Activated T-helper 2 cell treated with anti-CD3 and anti-CD28 coated beads, Interferon-gamma antibody, Interleukin-2, Interleukin-4, amounts not matched to agents 10 μg/mL and 5 μg/mL and 100 μg/mL, durations not matched to agents 14 hours and 24 hours and 36 hours (primary cell): ENCODE measurements around the gene KLHL6. TPM values are rescaled to one million over a fixed set of nuclear protein-coding genes. Genes with fewer than 3 reads are reported as not detected.
"Not testable (repeated sequence)": the region's sequence is repeated elsewhere in the genome, so short reads cannot be mapped to it uniquely, and the experiment has no call there.

Experiments
- DNase-seq: peaks from one replicate; pipeline ENCODE4 v3.0.0; 2021; ENCODE audit warnings: low spot score
- H3K27ac Mint-ChIP-seq: one replicate; pipeline ENCODE4 v1.8.0; 2021; ENCODE audit warnings: mixed read lengths
- H3K27me3 Mint-ChIP-seq: one replicate; pipeline ENCODE4 v1.8.0; 2021; ENCODE audit warnings: low read depth, mixed read lengths
- H3K36me3 Mint-ChIP-seq: one replicate; pipeline ENCODE4 v1.8.0; 2021; ENCODE audit warnings: low read depth, mixed read lengths
- H3K4me1 Mint-ChIP-seq: one replicate; pipeline ENCODE4 v1.8.0; 2021; ENCODE audit warnings: low read depth, mixed read lengths
- H3K4me3 Mint-ChIP-seq: one replicate; pipeline ENCODE4 v1.8.0; 2021; ENCODE audit warnings: low read depth, mild to moderate bottlenecking, moderate library complexity, mixed read lengths
- H3K9me3 Mint-ChIP-seq: one replicate; pipeline ENCODE4 v1.8.0; 2021; ENCODE audit warnings: mixed read lengths
- intact Hi-C: fragments of 100-400 bp; cut with micrococcal nuclease; formaldehyde crosslinking; loops from one replicate; pipeline ENCODE4 v1.15.1; 2023
- total RNA-seq: library from RNA; stranded (reverse); gene quantifications from 2 replicates; pipeline ENCODE4 v1.2.3, GENCODE V29; 2022

The KLHL6 gene
- total RNA-seq, 1 donor from 2014 or later = 29.7 TPM

DNA sequence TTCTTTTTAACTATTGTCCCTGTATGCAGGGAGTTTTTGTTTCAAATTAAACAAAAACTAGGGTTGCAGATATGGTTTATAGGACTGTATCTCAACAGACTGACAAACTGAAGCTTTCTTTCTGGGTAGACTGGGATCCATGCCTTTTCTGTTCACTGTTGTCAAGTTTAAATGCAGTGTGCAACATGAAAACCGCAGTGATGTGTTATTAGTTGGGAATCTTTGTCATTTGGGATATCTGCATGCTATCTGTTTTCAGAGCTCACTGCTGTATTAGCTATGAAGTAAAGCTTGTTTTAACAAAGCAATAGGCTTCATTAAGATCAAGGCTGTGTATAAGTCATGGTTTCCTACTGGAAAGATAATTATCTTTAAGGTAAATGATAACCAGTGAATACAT, 105.7 kb downstream of the KLHL6 start:
- H3K27ac Mint-ChIP-seq = no peak overlapping the region
- H3K27me3 Mint-ChIP-seq = no peaks in the 10 kb centered on the region
- H3K36me3 Mint-ChIP-seq = peaks cover 11% of the 10 kb centered on the region
- peaks cover under 1% of the 10 kb centered on the region for H3K9me3 Mint-ChIP-seq
- H3K4me3 Mint-ChIP-seq = no peak overlapping the region
- H3K4me1 Mint-ChIP-seq = peaks cover 17% of the 10 kb centered on the region
- intact Hi-C loops = no loop called here
- no peak for DNase-seq

DNA sequence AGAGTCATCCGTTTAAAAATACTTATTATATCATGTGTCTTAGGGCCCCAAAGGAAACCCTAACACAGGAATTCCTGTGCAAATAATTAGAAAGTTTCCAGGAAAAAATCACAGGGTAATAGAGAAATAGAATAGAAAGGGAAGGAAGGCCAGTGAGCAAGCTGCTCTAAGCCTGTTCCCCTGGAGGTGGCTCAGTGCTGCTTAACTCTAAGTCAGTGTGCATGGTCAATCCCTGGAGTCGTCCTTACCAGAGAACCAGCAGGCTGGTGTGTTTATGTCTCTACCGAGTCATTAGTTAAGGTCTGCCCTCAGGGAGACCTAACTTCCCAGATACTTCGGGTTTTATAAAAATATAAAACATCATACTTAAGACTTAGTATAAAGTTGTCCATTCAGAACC, 106.1 kb downstream of the KLHL6 start:
- Mint-ChIP-seq H3K4me1 (peaks cover 17% of the 10 kb centered on the region), H3K27ac (no peak overlapping the region), H3K9me3 (peaks cover 4% of the 10 kb centered on the region), H3K36me3 (peaks cover 10% of the 10 kb centered on the region), H3K27me3 (no peaks in the 10 kb centered on the region), H3K4me3 (no peak overlapping the region)
- DNase-seq = no peak
- intact Hi-C loops = no loop called here

DNA sequence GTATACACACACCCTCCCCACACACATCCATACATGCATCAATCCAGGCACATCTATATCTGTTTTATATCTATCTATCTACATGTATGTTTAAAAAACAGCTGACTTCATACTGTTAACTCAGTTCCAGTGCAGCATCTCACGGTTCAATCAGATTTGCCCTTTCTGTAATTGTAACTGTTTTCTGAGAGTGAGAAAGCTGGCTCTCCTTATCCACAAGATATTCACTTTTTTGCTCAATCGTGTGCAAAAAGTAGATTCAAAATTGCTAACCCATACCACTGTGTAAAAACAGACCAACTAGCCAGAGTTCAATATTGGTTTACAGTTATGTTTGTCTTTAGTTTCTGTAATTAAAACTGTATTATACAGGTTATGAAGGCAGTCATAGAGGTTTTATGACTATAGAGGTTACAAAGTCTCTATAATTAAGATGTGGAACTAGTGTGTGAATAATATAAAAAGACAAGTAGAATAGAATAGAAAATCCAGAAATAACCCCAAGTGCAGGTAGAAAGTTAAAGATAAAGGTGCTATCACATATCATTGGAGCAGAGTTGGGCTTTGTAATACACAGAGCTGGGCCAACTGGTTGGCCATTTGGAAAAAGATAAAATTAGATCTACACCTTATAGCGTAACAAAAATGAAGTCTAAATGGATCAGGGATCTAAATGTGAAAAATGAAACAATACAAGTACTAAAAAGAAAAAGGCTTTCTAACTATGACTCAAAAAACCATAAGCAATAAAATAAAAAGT, 107.0 kb downstream of the KLHL6 start:
- Mint-ChIP-seq H3K36me3 (peaks cover 8% of the 10 kb centered on the region), H3K4me1 (peaks cover 17% of the 10 kb centered on the region), H3K27ac (no peak overlapping the region), H3K4me3 (peak overlapping the region; percentile 92), H3K27me3 (peaks cover under 1% of the 10 kb centered on the region), H3K9me3 (peaks cover 13% of the 10 kb centered on the region)
- intact Hi-C loops = no loop called here
- no peak for DNase-seq

DNA sequence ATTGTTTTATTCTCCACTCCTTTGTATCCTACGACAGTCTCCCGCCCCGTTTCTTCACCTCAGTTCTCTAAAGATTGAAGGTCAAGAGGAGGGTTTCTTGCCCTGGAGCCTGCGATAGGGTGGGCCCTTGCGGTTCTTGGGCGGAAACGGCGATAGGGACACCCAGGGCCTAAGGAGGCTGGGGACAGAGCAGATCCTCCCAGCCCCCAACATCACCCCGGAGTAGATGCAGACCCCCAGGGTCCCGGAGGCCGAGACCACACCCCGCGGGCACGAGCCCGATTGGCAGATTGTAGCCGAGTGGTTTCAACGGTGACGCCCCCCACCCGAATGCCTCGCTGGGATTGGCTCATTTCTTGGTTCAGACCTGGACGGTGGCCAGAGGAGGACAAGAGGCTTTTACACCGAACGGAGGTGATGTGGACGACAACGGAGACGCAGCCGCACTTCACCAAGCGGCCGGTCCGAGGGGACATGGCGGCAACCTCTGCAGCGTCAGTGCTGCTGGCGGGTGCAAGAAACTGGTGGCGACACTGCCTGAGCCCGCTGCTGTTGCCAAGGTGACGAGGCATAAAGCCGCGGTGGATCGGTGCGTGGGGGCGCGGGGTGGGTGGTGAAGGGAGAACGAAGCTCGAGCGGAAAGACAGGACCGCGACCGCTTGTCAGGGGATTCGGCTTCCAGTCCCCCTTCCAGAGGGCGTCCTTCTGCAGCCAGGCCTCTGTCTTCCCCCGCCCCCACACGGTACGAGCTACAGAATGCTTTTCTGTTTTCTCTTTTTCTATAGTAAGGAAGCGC, 108.1 kb downstream of the KLHL6 start:
- H3K27me3 Mint-ChIP-seq = peaks cover 9% of the 10 kb centered on the region
- peaks cover 24% of the 10 kb centered on the region for H3K9me3 Mint-ChIP-seq
- H3K27ac Mint-ChIP-seq = peak overlapping the region; percentile 83
- peak overlapping the region; percentile 92 for H3K4me3 Mint-ChIP-seq
- peaks cover 13% of the 10 kb centered on the region for H3K36me3 Mint-ChIP-seq
- peak; percentile 78 for DNase-seq
- H3K4me1 Mint-ChIP-seq = peaks cover 17% of the 10 kb centered on the region
- intact Hi-C loops = loop anchor here (1.0 kb wide), 3 partner anchors 11 to 22 kb away; no protein-coding TSS in a partner anchor

DNA sequence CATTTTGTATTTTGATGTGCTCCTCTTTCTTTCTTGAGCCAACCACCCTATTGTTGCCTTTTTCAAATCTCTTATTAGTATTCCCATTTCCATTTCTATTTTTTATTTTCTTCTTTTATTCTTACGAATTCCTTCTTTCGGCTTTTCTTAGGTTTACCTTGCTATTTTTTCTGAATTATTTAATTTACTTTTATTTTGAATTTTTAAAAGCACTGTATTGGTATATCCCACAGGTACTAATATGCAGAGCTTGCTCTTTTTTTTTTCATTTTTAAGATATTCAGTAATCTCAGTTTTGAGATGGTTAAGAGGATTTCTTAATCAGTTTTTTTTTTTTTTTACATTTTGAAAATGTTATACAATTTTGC, 108.7 kb downstream of the KLHL6 start:
- Mint-ChIP-seq H3K9me3 (peaks cover 30% of the 10 kb centered on the region), H3K27ac (peak overlapping the region; percentile 83), H3K27me3 (peaks cover 9% of the 10 kb centered on the region), H3K36me3 (peaks cover 9% of the 10 kb centered on the region), H3K4me3 (peak overlapping the region; percentile 92), H3K4me1 (peaks cover 17% of the 10 kb centered on the region)
- intact Hi-C loops = loop anchor here (1.0 kb wide), 3 partner anchors 11 to 22 kb away; no protein-coding TSS in a partner anchor
- no peak for DNase-seq

DNA sequence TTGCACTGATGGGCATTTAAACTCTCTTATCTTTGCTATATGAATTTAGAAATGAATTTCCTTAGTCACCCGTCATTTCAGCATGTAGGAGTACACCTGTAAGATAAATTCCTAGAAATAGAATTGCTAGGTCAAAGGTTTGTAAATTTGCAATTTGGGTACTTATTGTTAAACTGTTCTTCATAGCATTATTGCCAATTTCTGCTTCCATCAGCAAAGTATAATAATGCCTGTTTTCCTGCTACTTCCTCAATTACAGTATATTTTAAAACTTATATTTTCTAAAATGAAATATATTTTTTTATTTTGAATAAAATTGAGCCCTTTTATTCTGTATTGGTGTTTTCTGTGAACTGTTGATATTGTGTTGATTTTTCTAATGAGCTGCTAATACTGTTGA, 110.8 kb downstream of the KLHL6 start:
- Mint-ChIP-seq H3K9me3 (peaks cover 43% of the 10 kb centered on the region), H3K4me3 (no peak overlapping the region), H3K36me3 (peaks cover 12% of the 10 kb centered on the region), H3K27ac (no peak overlapping the region), H3K4me1 (peaks cover 19% of the 10 kb centered on the region), H3K27me3 (peaks cover 11% of the 10 kb centered on the region)
- intact Hi-C loops = no loop called here
- DNase-seq = no peak

DNA sequence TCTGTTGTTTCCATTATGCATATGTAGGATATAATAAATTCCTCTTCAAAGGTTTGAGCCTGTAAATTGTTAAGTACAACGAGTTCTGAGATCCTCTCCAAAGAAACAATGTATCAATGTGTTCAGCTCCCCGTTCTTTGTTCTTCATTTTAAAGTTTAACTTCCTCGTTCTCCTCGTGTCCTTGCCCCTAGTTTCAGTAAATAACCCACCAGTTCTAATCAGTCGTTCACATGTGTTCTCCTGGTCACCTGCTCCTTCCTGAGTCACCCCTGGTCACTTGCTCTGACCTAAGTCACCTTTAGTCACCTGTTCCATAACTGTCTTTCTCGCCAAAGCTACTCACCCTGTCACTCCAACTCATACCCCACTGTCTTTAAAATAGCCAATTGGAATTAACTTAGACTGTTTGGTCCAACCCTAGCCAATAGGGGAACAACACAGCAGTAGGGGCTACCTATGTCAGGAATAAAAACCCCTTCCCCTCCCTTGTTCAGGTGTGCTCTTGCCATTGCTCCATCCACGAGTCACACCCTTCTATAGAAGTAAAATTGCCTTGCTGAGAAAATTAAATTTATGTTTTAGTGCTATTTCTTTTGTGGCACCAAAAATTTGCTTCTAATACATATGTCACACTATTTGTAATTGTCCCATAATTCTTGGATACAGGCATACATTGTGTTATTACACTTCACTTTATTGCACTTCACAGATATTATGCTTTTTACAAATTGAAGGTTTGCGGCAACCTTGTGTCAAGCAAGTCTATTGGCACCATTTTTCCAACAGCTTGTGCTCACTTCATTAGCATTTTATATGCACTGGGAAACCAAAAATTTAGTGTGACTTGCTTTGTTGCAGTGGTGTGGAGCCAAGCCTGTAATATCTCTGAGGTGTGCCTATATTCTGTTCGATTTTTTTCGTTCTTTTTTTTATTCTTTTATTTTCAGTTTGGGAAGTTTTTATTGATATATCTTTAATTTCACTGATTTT, 111.8 kb downstream of the KLHL6 start:
- Mint-ChIP-seq H3K9me3 (peaks cover 43% of the 10 kb centered on the region), H3K36me3 (peaks cover 12% of the 10 kb centered on the region), H3K4me1 (peaks cover 22% of the 10 kb centered on the region), H3K4me3 (no peak overlapping the region), H3K27ac (no peak overlapping the region), H3K27me3 (peaks cover 11% of the 10 kb centered on the region)
- intact Hi-C loops = no loop called here
- DNase-seq = no peak

DNA sequence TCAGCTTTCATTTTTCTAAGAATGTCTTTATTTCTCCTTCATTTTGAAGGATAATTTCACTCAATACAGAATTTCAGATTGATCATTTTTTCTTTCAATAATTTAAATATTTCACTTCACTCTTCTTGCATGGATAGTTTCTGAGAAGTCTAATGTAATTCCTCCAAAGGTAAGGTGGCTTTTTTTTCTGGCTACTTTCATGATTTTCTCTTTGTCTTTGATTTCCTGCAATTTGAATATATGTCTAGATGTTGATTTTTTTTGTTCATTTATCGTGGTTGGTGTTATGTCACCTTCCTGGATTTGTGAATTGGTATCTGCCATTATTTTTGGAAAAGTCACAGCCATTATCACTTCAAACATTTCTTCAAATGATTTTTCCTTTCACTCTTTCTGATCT, 112.5 kb downstream of the KLHL6 start:
- H3K9me3 Mint-ChIP-seq = peaks cover 43% of the 10 kb centered on the region
- H3K4me1 Mint-ChIP-seq = peaks cover 24% of the 10 kb centered on the region
- peaks cover 11% of the 10 kb centered on the region for H3K27me3 Mint-ChIP-seq
- H3K36me3 Mint-ChIP-seq = peaks cover 12% of the 10 kb centered on the region
- H3K27ac Mint-ChIP-seq = no peak overlapping the region
- DNase-seq = no peak
- H3K4me3 Mint-ChIP-seq = no peak overlapping the region
- intact Hi-C loops = no loop called here

DNA sequence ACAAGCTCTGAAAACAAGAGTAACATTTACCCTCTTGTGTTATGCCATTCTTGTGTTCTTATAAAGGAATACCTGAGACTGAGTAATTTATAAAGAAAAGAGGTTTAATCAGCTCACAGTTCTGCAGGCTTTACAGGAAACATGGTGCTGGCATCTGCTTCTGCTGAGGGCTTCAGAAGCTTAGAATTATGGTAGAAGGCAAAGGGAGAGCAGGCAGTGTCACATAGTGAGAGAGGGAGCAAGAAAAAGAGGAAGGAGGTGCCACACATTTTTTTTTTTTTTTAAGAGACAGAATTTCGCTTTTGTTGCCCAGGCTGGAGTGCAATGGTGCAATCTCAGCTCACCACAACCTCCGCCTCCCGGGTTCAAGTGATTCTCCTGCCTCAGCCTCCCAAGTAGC, 115.0 kb downstream of the KLHL6 start:
- H3K4me3 Mint-ChIP-seq, intact Hi-C loops, H3K27ac Mint-ChIP-seq, DNase-seq: not testable (repeated sequence)
- Mint-ChIP-seq H3K36me3 (peaks cover 12% of the 10 kb centered on the region), H3K9me3 (peaks cover 43% of the 10 kb centered on the region), H3K4me1 (peaks cover 39% of the 10 kb centered on the region), H3K27me3 (peaks cover 11% of the 10 kb centered on the region)

DNA sequence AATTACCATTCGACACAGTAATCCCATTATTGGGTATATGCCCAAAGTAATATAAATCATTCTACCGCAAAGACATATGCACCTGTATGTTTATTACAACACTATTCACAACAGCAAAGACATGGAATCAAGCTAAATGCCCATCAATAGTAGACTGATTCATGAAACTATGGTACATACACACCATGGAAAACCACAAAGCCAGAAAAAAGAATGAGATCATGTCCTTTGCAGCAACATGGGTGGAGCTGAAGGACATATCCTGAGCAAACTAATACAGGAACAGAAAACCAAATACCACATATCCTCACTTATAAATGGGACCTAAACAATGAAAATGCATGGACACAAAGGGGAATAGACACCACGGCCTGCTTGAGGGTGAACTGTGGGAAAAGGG, 116.0 kb downstream of the KLHL6 start:
- Mint-ChIP-seq H3K4me1 (peaks cover 48% of the 10 kb centered on the region), H3K27ac (no peak overlapping the region), H3K4me3 (no peak overlapping the region), H3K36me3 (peaks cover 12% of the 10 kb centered on the region), H3K9me3 (peaks cover 40% of the 10 kb centered on the region), H3K27me3 (peaks cover 11% of the 10 kb centered on the region)
- intact Hi-C loops = loop anchor here (2.0 to 10.0 kb wide), 4 partner anchors 78 to 645 kb away; partner anchors contain the start of genes ATP11B and KLHL6
- DNase-seq = no peak

DNA sequence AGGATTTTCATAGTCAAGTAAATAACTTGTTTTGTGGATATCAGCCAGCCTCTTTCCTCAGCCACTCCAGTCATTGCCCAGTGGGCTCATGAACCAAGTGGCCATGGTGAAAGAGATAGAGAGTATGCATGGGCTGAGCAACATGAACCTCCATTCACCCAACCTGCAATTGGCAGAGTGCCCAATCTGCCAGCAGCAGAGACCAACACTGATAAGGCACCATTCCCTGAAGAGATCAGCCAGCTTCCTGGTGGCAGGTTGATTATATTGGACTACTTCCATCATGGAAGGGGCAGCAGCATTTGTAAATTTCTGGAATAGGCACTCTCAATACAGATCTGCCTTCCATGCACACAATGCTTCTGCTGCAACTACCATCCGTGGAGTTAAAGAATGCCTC, 116.8 kb downstream of the KLHL6 start:
- Mint-ChIP-seq H3K9me3 (peaks cover 33% of the 10 kb centered on the region), H3K36me3 (peaks cover 11% of the 10 kb centered on the region), H3K4me1 (peaks cover 52% of the 10 kb centered on the region), H3K27ac (no peak overlapping the region), H3K27me3 (peaks cover 11% of the 10 kb centered on the region), H3K4me3 (no peak overlapping the region)
- DNase-seq = no peak
- intact Hi-C loops = loop anchor here (2.0 to 10.0 kb wide), 4 partner anchors 79 to 644 kb away; partner anchors contain the start of genes ATP11B and KLHL6
